WTC11 (cell line): ENCODE measurements around the gene FOXK1. TPM values are rescaled to one million over a fixed set of nuclear protein-coding genes. Genes with fewer than 3 reads are reported as not detected.

ENCODE experiments used
- ATAC-seq: fragments of 200-7000 bp; cut with Tn5 transposase; 2 replicates; pipeline ENCODE4 v1.10.0; 2021; ENCODE audit warnings: mild to moderate bottlenecking, moderate library complexity
- CTCF ChIA-PET: fragments of 300-600 bp; sonication (Branson Sonifier 250); formaldehyde crosslinking; loops from one replicate; lab custom pipeline; 2021; ENCODE audit warnings: antibody characterized with exemption; lab: Charles Lee
- POLR2A ChIA-PET: fragments of 350-600 bp; sonication (Branson Sonifier 250); formaldehyde crosslinking; loops from one replicate; lab custom pipeline; 2021; ENCODE audit warnings: antibody characterized with exemption; lab: Charles Lee
- DNase-seq: peaks from one replicate; pipeline ENCODE4 v3.0.0; 2021; ENCODE audit warnings: low spot score
- H3K27ac Mint-ChIP-seq: 2 replicates; pipeline ENCODE4 v1.8.0; 2021; ENCODE audit warnings: mixed read lengths
- H3K27me3 Mint-ChIP-seq: 2 replicates; pipeline ENCODE4 v1.8.0; 2021; ENCODE audit warnings: low read depth, mild to moderate bottlenecking, moderate library complexity, mixed read lengths
- H3K36me3 Mint-ChIP-seq: 2 replicates; pipeline ENCODE4 v1.8.0; 2021; ENCODE audit warnings: mixed read lengths
- H3K4me1 Mint-ChIP-seq: 2 replicates; pipeline ENCODE4 v1.8.0; 2022; ENCODE audit warnings: mixed read lengths
- H3K4me3 Mint-ChIP-seq: 2 replicates; pipeline ENCODE4 v1.8.0; 2021; ENCODE audit warnings: mild to moderate bottlenecking, moderate library complexity, mixed read lengths
- H3K9me3 Mint-ChIP-seq: 2 replicates; pipeline ENCODE4 v1.8.0; 2021; ENCODE audit warnings: mixed read lengths
- ARID4B ChIP-seq: sonication (generic); formaldehyde crosslinking; IDR thresholded peaks from 2 replicates; pipeline ENCODE4 v1.8.0; 2023; ENCODE audit warnings: missing genetic modification reagents, mild to moderate bottlenecking, borderline replicate concordance
- CBFB ChIP-seq: sonication (generic); formaldehyde crosslinking; IDR thresholded peaks from 2 replicates; pipeline ENCODE4 v1.8.1; 2022; ENCODE audit warnings: mild to moderate bottlenecking, low read depth, missing genetic modification reagents
- CREB1 ChIP-seq: sonication (generic); formaldehyde crosslinking; IDR thresholded peaks from 2 replicates; pipeline ENCODE4 v1.8.0; 2023; ENCODE audit warnings: mild to moderate bottlenecking, missing genetic modification reagents
- GTF2I ChIP-seq: fragments of 250-450 bp; sonication (Bioruptor Pico); conservative IDR thresholded peaks from 2 replicates; pipeline ENCODE4 v1.4.0; 2021; ENCODE audit warnings: mild to moderate bottlenecking
- HMGA2 ChIP-seq: fragments of 250-450 bp; sonication (Bioruptor Pico); IDR thresholded peaks from 2 replicates; pipeline ENCODE4 v1.4.0; 2021; ENCODE audit warnings: mild to moderate bottlenecking, moderate library complexity
- KAT7 ChIP-seq: sonication (generic); formaldehyde crosslinking; IDR thresholded peaks from 2 replicates; pipeline ENCODE4 v1.8.1; 2023; ENCODE audit warnings: missing genetic modification reagents, mild to moderate bottlenecking, borderline replicate concordance
- SMAD3 ChIP-seq: sonication (generic); formaldehyde crosslinking; IDR thresholded peaks from 2 replicates; pipeline ENCODE4 v1.8.0; 2022; ENCODE audit warnings: missing genetic modification reagents, mild to moderate bottlenecking, borderline replicate concordance
- TP53 ChIP-seq: sonication (generic); formaldehyde crosslinking; IDR thresholded peaks from 2 replicates; pipeline ENCODE4 v1.8.1; 2023; ENCODE audit warnings: mild to moderate bottlenecking, missing genetic modification reagents
- ZNF281 ChIP-seq: sonication (generic); formaldehyde crosslinking; IDR thresholded peaks from 2 replicates; pipeline ENCODE4 v1.8.0; 2023; ENCODE audit warnings: mild to moderate bottlenecking, missing genetic modification reagents
- ZNF317 ChIP-seq: sonication (generic); formaldehyde crosslinking; IDR thresholded peaks from 2 replicates; pipeline ENCODE4 v1.8.1; 2023; ENCODE audit warnings: low read depth, mild to moderate bottlenecking, moderate library complexity, missing genetic modification reagents, borderline replicate concordance
- total RNA-seq: library from RNA; stranded (reverse); gene quantifications from 3 replicates; pipeline ENCODE4 v1.2.3, GENCODE V29; 2021
- TF ChIP-seq, protein P1 (sequence below): sonication (generic); formaldehyde crosslinking; IDR thresholded peaks from 2 replicates; pipeline ENCODE4 v1.8.1; 2022; ENCODE audit warnings: missing genetic modification reagents, borderline replicate concordance
- TF ChIP-seq, protein P2 (sequence below): fragments of 250-450 bp; sonication (Bioruptor Pico); IDR thresholded peaks from 2 replicates; pipeline ENCODE4 v1.8.0; 2021; ENCODE audit warnings: mild to moderate bottlenecking
- TF ChIP-seq, protein P3 (sequence below): sonication (generic); formaldehyde crosslinking; IDR thresholded peaks from 2 replicates; pipeline ENCODE4 v1.8.0; 2022; ENCODE audit warnings: mild to moderate bottlenecking, missing genetic modification reagents

The FOXK1 gene
- total RNA-seq, 1 experiment from 2014 or later: 21.9 TPM

- no peak for ATAC-seq
- ChIA-PET CTCF (interaction anchor here (0.6 kb wide), 1 partner anchor 710 kb away, joined by 4 read pairs; no protein-coding TSS in a partner anchor), POLR2A (no interaction called here)
- TF ChIP-seq HMGA2 (CRISPR knock-in tag) (no peak), ZNF281 (no peak), TP53 (CRISPR knock-in tag) (no peak), GTF2I (no peak), CBFB (CRISPR knock-in tag) (no peak), ARID4B (no peak), CREB1 (CRISPR knock-in tag) (no peak), SMAD3 (CRISPR knock-in tag) (no peak), KAT7 (CRISPR knock-in tag) (no peak), ZNF317 (CRISPR knock-in tag) (no peak)
- TF ChIP-seq, protein P1, sequence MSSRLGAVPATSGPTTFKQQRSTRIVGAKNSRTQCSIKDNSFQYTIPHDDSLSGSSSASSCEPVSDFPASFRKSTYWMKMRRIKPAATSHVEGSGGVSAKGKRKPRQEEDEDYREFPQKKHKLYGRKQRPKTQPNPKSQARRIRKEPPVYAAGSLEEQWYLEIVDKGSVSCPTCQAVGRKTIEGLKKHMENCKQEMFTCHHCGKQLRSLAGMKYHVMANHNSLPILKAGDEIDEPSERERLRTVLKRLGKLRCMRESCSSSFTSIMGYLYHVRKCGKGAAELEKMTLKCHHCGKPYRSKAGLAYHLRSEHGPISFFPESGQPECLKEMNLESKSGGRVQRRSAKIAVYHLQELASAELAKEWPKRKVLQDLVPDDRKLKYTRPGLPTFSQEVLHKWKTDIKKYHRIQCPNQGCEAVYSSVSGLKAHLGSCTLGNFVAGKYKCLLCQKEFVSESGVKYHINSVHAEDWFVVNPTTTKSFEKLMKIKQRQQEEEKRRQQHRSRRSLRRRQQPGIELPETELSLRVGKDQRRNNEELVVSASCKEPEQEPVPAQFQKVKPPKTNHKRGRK (CRISPR knock-in tag): no peak
- TF ChIP-seq, protein P2, sequence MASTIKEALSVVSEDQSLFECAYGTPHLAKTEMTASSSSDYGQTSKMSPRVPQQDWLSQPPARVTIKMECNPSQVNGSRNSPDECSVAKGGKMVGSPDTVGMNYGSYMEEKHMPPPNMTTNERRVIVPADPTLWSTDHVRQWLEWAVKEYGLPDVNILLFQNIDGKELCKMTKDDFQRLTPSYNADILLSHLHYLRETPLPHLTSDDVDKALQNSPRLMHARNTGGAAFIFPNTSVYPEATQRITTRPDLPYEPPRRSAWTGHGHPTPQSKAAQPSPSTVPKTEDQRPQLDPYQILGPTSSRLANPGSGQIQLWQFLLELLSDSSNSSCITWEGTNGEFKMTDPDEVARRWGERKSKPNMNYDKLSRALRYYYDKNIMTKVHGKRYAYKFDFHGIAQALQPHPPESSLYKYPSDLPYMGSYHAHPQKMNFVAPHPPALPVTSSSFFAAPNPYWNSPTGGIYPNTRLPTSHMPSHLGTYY (CRISPR knock-in tag): no peak
- TF ChIP-seq, protein P3, sequence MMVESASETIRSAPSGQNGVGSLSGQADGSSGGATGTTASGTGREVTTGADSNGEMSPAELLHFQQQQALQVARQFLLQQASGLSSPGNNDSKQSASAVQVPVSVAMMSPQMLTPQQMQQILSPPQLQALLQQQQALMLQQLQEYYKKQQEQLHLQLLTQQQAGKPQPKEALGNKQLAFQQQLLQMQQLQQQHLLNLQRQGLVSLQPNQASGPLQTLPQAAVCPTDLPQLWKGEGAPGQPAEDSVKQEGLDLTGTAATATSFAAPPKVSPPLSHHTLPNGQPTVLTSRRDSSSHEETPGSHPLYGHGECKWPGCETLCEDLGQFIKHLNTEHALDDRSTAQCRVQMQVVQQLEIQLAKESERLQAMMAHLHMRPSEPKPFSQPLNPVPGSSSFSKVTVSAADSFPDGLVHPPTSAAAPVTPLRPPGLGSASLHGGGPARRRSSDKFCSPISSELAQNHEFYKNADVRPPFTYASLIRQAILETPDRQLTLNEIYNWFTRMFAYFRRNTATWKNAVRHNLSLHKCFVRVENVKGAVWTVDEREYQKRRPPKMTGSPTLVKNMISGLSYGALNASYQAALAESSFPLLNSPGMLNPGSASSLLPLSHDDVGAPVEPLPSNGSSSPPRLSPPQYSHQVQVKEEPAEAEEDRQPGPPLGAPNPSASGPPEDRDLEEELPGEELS (CRISPR knock-in tag): no peak
- peaks cover 29% of the 10 kb centered on the region for H3K27me3 Mint-ChIP-seq
- DNase-seq: no peak
- H3K4me1 Mint-ChIP-seq: no peaks in the 10 kb centered on the region
- peaks cover 26% of the 10 kb centered on the region for H3K36me3 Mint-ChIP-seq
- H3K9me3 Mint-ChIP-seq: peaks cover 42% of the 10 kb centered on the region
- H3K27ac Mint-ChIP-seq: no peak overlapping the region
- no peak overlapping the region for H3K4me3 Mint-ChIP-seq
These were observed 26.2 kb upstream of the FOXK1 start for GRCh38 chr7:4655896-4656295.
